GM04503 (cell line): Measurements from ENCODE around the gene RNF123.

Source experiments
- DNase-seq: peaks from one replicate; pipeline ENCODE4 v3.0.0-alpha.2; 2012; ENCODE audit warnings: low read depth

The RNF123 gene

DNA sequence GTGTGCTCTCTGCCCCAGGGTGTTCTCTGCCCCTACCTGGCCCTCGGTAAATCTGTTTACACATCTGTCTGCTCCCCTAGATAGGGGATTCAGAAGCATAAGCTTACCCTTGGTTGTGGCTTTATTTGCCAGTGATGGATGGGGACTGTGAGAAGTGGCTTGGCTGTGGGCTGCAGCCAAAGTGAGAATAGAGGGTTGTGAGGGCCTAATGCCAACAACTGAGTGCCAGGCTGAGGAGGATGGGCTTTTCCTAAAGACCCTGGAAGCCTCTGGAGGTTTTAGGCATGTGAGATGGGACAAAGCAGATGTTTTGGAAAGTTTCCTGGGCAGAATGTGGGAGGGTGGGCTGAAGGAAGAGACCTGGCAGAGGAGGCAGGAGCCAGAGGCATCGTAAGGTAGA is 30.6 kb upstream of the RNF123 start:
- DNase-seq: no peak

DNA sequence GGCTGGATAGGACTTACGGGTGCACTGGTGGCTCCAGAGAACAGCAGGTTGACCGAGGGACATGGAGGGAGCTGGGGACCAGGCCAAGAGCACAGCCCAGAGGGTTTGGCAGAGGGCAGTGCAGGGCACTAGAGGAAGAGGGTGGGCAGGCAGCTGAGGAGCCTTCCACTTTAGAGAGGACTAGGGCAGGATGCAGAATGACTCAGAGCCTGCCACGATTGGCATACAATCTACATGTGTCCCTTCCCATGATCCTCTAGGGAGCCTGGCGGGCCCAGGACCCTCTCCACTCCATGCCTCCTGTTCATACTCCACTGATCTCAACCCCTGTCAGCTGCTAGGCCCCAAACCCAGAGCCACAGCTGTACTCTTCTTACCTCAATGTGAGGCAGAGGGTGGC is 29.6 kb upstream of the RNF123 start:
- DNase-seq: no peak

DNA sequence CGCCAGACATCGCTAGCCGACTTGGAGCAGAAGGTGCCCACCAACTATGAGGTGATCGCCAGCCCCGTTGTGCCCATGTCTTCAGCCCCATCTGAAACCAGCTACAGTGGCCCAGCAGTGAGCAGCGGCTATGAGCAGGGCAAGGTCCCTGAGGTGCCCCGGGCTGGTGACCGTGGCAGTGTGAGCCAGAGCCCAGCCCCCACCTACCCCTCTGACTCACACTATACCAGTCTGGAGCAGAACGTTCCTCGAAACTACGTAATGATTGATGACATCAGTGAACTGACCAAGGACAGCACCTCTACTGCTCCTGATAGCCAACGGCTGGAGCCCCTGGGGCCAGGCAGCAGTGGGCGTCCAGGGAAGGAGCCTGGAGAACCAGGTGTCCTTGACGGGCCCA is 28.1 kb upstream of the RNF123 start:
- DNase-seq: no peak

DNA sequence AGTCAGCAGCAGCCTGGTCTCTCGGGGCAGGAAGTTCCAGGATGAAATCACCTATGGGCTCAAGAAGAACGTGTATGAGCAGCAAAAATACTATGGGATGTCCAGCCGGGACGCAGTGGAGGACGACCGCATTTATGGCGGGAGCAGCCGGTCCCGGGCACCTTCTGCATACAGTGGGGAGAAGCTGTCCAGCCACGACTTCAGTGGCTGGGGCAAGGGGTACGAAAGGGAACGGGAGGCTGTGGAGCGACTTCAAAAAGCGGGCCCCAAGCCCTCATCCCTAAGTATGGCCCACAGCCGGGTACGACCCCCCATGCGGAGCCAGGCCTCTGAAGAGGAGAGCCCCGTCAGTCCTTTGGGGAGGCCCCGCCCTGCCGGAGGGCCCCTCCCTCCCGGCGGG is 27.3 kb upstream of the RNF123 start:
- no peak for DNase-seq

DNA sequence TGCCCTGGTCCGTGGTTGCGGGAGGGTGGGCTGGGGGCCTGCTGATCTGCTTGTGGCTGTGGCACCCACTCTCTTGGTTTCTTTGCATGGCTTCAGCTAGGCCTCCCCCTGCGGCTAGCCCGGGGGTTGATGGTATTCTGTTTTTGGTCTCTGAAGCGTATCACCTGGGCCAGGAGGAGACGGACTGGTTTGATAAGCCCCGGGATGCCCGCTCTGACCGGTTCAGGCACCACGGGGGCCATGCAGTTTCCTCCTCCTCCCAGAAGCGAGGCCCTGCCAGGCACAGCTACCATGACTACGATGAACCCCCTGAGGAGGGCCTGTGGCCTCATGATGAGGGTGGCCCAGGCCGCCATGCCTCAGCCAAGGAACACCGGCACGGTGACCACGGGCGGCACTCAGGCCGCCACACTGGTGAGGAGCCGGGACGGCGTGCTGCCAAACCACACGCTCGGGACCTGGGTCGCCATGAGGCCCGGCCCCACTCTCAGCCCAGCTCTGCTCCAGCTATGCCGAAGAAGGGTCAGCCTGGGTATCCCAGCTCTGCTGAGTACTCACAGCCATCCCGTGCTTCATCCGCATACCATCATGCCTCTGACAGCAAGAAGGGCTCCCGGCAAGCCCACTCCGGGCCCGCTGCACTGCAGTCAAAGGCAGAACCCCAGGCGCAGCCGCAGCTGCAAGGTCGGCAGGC is 26.5 kb upstream of the RNF123 start:
- no peak for DNase-seq

DNA sequence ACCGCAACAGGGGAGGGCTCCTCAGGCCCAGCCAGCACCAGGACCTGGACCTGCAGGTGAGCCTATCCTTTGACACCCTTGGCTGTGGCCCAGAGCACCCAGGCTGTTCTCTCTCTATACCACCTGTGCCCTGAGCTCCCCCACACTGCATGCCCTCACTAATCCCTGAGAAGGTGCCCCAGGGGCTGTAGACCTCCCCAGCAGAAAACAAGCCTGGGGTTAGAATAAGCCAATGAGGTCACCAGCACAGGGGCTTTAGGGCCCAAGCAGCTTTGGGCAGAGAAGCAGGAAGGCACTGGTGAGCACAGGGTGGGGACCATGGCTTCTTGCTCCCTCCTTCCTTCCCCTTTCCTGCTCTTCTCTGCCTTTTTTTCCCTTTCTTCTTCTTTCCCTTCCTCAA is 25.5 kb upstream of the RNF123 start:
- no peak for DNase-seq

DNA sequence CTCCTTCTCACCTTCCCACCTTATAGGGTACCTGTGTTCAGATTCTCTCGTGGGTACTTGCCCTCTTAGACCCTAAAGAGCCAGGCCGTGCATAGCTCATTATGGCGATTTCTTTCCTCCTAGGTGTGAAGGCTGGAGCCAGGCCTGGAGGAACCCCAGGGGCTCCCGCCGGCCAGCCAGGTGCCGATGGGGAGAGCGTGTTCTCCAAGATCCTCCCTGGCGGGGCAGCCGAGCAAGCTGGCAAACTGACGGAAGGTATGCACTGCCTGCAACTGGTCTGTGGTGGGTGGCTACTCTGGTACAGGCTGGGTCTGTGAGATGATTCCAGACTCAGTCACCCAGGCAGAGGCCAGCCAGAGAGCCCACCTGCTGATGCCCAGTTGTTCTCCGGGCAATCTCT is 25.1 kb upstream of the RNF123 start:
- no peak for DNase-seq

DNA sequence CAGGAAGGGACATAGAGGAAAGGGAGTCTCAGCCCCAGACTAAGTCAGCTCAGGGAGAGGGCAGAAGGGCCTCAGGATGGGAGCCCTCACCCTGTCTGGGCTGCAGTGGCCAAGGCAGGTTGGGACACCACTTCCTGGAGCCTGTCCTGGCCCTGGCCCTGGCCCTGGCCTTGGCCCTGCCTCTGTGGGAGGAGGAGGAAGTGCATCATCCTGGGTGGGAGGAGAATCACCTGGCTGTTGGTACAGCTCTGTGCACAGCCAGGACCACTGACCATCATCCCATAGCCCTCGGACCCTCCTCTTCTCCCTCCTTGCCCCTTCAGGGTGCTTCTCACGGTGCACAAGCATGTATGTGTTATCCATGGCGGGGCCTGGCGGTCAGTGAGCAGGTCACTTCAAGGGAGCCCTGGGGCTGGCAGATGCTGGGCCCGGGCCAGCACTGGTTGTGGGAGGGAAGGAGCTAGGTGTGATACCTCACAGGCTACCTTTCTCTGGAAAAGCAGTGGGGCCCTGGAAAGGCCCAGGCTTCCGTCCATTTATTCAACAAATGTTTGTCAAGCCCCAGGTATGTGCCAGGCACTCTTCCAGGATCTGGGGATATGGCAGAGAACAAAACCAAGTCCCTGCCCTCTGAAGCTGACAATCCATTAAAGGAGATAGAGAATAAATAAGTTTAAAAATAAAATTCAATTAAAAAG is 23.4 kb upstream of the RNF123 start:
- DNase-seq: no peak

DNA sequence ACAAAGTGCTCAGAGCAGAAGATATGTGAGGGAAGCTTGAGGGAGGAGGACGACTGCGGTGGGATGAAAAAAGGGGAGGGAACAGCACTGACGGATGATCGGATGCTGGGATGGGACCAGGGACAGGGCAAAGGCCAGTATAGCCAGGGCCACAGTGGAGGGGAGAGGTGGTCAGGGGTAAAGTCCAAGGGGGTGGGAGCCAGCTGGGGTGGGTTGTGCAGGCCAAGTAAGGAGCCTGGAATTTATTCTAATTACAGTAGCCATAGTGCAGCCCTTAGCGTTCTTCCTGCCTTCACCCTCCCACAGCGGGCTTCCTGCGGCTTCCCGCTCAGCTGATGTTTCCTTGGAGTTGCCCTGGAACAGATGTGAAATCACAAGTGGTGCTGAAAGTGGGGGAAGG is 22.8 kb upstream of the RNF123 start:
- DNase-seq: no peak

DNA sequence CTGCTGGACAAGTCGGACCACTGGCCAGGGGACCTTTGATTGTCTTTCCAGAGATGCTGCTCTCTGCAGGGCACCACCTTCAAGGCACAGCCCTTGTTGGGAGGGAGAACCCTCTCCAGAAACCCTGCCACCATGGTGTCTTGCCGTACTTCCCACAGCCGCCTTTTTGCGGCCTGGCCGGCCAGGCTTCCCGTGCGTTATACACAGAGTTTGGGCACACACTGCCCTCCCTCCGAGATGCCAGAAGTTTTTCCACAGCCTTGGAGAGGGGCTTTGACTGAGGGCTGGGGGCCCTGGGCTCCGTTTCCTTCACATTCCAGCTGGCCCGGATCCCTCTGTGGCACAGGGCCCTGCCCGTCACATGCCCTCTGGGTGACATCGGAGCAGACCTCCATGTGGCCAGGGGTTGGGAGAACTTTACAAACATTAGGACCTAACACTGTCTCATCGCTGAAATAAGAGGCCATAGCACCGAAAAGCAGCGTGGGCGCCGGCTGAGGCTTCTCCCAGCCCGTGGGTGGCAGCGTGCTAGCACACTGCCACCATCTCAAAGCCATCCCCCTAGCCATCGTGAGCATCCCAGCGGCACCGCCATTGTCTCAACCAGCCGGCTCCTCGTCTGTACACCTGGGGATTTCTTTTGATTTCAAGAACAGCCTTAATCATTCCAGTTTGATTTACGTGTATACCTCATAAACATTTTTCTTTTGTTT is 21.5 kb upstream of the RNF123 start:
- DNase-seq: no peak

DNA sequence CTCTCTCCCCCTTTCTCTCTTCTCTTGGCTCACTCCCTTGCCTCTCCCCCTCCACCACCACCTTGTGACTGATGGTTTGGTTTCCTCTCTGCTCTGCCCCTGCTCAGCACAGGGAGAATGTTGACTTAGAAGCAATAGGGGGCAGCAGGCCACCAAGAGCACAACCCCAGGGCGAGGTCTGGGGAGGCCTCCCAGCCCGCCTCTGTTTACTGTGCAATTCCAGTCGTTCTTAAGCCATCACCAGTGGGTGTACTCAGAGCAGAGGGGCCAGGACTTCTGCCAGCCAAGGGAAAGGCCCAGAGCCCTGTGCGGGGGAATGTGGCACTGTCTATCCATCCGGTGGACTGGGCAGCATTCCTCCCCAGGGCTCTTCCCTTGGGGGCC is 21.0 kb upstream of the RNF123 start:
- no peak for DNase-seq

DNA sequence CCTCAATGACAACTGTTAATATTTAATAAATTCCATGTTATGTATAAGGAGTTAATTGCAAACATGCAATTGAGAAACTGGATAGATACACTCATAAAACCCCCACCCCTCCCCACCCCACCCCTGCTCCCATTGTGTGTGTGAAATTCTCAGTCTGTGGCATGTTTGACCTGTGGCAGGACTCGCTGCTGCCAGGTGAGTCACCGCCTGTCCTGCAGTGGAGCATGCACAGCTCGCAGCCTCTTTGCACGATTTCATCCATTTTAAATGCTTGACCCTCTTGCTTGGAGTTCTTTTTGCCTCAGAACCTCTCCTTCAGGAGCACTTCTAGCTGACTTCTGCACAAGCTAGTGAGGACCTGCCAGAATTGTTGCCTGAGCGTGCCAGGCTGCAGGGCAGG is 20.5 kb upstream of the RNF123 start:
- no peak for DNase-seq

DNA sequence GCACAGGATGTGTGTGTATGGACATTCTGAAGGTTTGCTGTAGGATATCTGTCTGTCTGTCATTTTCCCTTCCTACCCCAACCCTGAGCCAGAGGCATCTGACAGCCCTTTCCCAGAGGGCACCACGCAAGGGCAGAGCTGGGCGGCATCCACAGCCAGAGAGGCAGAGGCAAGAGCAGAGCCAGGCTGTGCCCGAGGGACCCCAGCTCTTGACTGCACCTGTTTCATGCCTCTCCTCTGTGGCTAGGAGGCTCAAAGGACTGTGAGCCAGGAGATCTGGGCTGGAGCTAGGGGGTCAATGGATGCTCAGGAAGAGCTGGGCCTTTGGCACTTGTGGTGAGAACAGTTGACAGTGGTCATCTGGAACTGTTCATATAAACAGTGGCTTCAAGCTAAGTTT is 20.0 kb upstream of the RNF123 start:
- DNase-seq: no peak

DNA sequence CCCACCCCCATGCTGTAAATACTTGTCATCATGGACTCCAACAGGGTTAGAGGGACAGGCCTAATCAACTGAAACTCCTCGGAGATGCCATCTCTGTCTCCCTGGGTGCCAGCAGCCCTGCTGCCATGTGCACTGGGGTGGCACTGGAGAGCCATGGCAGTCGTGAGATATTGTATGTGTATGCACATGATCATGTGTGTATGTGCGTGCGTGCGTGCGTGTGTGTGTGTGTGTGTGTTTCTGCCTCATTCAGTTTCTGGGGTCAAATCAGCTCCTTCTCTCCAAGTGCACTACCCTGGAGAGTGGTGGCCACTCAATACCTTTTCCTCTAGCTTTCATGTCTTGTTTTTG is 18.4 kb upstream of the RNF123 start:
- no peak for DNase-seq

DNA sequence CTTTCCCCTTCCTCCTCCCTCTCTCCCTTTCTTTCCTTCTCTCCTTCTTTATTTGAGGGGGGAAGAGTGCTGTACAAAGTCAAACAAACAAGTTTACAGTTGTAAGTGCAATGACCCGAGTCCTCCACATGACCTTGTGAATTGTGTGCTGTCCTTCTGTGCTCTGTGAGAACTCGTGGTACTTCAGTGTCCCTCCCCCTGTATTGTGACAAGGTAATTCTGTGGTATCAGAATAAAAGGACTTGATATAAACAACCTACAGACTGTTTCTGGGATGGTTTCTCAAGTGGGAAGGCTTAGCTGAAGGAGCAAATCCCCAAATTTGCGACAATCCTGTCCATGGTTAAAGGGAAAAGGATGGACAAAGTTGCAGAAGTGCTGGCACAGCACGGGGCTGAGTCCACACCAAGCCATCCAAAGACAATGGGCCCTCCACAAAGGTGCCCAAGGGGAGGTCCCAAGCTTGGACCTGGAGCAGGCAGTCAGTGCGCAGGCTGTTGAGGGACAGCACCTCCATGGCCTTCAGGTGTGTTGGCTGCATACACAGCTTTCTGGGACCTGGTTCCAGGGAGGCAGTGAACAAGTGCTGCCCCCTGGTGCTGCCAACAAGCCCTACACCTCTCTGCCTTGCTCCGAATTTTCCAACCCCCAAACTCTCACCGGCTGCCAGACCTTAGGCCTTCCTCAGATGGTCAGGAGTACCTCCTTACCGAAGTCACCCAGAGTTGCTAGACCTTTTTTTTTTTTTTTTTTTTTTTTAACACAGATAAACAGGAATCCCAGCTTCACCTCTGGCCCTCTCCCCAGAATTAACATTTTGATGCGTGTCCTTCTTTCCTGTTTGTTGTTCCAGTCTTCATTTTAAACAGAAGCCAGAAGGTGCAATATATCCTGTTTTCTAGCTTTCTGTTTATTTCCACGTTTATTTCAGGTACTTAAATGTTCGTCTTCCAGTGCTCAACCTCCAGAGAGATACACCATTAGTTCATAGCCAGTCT is 17.8 kb upstream of the RNF123 start:
- no peak for DNase-seq

DNA sequence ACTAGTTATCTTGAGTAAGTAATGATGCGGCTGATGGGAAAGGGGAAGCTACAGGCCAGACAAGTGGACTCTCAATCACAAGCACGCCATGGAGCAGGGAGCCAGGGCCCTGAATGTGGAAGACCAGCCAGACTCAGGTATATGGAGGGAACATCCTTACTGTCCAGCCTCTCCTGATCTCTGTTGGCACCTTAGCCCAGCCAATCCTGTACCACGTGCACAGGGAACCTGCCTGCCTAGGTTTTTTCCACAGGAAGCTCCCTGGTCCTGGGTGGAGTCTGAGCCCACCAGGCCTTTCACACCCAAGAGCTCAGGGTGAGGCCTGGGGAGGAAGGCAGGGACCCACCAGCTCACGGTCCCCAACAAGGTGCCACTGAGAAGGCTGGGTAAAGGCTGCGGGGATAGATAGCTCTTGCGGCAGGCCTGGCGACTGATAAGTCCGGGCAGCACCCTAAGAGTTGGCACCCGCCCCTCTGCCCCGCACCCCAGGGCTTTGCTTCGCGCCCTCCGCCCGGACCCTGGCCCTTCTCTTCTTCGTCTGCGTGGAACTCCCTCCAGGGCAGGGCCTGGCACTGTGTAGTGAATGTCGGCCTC is 16.1 kb upstream of the RNF123 start:
- DNase-seq: no peak

DNA sequence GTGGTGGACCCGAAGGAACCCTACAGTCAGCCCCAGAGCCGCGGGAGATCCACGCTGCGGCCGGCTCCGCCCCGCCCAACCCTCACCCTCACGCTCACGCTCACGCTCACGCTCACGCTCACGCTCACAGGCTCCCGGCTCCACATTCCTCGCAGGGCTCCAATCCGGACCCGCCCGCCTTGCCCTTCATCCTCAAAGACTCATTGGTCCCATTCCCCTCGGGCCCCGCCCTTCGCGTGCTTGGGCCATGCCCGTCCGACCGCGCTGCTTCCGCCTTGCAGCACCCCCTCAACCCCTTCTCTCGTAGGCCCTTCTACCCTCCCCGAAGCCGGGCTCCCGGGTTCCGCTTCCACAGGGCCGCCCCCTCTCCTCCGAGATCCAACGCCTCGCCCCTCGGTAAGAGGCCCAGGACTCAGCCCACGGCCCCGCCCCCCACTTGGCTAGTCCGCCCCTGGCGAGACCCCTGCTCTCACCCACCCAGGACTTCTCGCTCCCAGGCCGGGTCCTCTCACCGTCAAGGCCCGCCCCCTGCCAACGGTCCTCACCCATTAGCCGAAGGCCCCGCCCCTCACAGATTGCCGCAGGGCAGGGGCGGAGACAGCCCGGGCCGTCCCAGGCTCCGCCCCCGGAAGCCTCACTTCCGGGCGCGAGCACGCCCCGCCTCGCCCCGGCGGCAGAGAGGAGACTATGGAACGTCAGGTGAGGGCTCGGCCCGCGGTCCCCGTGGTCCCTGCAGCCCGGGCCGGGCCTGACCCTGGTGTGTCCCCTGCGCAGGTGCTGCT is 15.5 kb upstream of the RNF123 start, which contains the start of gene APEH:
Gene APEH, plus strand, starts transcription at position 637 of the 782 bp plus-strand sequence. Its CDS starts 51 bp downstream, at position 688.
- DNase-seq: peak; percentile 89

DNA sequence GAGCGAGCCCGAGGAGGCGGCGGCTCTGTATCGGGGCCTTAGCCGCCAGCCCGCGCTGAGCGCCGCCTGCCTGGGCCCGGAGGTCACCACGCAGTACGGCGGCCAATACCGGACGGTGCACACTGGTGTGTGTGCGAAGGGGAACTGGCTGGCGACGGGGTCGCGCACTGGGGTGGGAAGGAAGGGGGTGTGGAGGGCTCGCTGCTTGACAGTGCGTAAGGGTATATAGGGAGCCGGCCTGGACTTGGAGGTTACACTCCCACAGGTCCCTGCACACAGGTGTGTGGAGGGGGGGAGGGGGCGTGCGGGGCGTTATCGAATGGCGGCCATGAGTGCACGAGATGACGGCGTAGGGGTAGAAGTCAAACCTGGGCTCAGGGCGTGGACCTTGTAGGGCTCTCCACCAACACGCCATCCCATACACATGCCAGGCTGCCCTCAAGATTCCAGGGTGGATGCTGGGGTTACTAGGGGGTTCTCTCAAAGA is 14.8 kb upstream of the RNF123 start:
- DNase-seq: no peak

DNA sequence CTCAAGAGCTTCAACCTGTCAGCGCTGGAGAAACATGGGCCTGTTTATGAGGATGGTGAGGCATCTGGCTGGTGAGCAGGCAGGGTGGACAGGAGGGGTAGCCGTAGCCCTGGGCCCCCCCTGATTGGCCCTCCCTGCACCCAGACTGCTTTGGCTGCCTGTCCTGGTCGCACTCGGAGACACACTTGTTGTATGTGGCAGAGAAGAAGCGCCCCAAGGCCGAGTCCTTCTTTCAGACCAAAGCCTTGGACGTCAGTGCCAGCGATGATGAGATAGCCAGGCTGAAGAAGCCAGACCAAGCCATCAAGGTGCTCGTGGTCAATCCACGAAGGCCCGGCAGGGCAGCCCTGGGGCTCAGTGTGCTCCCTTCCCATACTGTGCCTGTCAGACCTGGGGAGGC is 13.4 kb upstream of the RNF123 start:
- no peak for DNase-seq

DNA sequence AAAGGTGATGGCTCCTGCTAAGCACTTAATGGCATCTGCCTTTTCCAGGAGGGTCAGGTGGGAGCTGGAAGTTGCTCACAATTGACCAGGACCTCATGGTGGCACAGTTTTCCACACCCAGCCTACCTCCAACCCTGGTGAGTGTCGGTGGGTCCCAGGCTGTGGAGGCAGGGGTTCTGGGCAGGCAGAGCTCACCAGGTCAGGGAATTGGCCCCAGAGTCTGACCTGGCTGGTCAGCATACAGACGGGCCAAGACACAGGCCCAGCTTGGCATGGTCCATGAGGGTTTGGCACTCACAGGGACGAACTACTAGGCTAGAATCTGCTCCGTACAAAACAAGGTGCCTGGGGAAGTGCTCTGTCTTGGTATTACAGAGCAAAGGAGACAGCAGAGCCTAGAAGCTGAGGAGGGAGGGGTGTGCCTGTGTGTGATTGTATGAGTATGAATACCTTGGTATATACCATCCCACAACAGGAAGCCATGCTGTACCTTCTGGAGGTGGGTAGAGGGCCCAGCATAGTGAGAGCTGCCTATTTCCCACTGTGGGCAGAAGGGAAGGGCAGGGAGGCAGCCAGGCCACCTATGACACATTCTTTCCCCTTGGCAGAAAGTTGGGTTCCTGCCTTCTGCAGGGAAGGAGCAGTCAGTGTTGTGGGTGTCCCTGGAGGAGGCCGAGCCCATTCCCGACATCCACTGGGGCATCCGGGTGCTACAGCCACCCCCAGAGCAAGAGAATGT is 8.7 kb upstream of the RNF123 start:
- no peak for DNase-seq
